MM.1S (cell line): Measurements from ENCODE around the gene ANO10.

ENCODE experiments used
- EZH2 ChIP-seq: fragments of 300-600 bp; sonication (generic); optimal IDR thresholded peaks from 2 replicates; pipeline ENCODE3; 2017; ENCODE audit warnings: low read depth, mild to moderate bottlenecking, antibody characterized with exemption, low read length, mixed read lengths
- EZH2phosphoT487 ChIP-seq: fragments of 300-600 bp; sonication (generic); IDR thresholded peaks from 2 replicates; pipeline ENCODE4 v1.6.1; 2018; ENCODE audit warnings: antibody characterized with exemption, low read length
- TF ChIP-seq, protein P1 (sequence below): fragments of 300-600 bp; sonication (generic); IDR thresholded peaks from 2 replicates; pipeline ENCODE4 v1.5.1; 2016; ENCODE audit warnings: antibody characterized with exemption, low read length, mixed read lengths

DNA sequence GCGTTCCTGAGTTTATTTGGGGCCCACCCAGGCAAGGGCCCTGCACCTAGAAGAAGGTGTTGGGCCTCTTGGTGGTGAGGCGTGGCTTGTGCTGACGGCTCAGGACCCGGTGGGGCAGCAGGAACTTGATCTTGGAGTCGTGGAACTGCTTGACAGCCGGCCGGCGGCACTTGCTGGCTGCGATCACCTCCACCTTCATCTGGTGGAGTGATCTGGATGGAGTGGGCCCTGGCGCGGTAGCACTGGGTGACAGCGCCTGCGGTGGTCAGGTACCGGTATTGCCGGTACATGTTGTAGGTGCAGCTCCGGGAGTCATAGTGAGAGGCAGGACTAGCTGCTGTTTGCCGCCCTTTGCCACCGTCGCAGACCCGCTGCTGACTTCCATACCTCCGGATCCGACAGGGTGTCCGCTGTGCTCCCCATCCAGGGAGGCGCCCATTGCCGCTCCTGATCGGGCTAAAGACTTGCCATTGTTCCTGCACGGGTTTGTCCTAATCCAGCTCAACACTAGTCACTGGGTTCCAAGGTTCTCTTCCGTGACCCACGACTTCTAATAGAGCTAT, 136.8 kb downstream of the ANO10 start:
- TF ChIP-seq, protein P1, sequence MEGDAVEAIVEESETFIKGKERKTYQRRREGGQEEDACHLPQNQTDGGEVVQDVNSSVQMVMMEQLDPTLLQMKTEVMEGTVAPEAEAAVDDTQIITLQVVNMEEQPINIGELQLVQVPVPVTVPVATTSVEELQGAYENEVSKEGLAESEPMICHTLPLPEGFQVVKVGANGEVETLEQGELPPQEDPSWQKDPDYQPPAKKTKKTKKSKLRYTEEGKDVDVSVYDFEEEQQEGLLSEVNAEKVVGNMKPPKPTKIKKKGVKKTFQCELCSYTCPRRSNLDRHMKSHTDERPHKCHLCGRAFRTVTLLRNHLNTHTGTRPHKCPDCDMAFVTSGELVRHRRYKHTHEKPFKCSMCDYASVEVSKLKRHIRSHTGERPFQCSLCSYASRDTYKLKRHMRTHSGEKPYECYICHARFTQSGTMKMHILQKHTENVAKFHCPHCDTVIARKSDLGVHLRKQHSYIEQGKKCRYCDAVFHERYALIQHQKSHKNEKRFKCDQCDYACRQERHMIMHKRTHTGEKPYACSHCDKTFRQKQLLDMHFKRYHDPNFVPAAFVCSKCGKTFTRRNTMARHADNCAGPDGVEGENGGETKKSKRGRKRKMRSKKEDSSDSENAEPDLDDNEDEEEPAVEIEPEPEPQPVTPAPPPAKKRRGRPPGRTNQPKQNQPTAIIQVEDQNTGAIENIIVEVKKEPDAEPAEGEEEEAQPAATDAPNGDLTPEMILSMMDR: no peak
- TF ChIP-seq EZH2 (no peak), EZH2phosphoT487 (no peak)
